SK-N-SH (cell line): Measurements from ENCODE around the gene PLTP.

ENCODE experiments used
- EZH2phosphoT487 ChIP-seq: fragments of 200-600 bp; sonication (generic); IDR thresholded peaks from 2 replicates; pipeline ENCODE4 v1.6.1; 2017; ENCODE audit warnings: low read depth, mixed run types, mild to moderate bottlenecking, antibody characterized with exemption, moderate library complexity, borderline replicate concordance
- POLR2AphosphoS5 ChIP-seq: IDR thresholded peaks from 2 replicates; pipeline ENCODE4 v1.6.1; 2012; ENCODE audit warnings: low read depth, low read length
- RAD21 ChIP-seq: IDR thresholded peaks from 2 replicates; pipeline ENCODE4 v1.6.1; 2012; ENCODE audit warnings: mild to moderate bottlenecking, low read length
- SMC3 ChIP-seq: IDR thresholded peaks from 2 replicates; pipeline ENCODE4 v1.6.1; 2012; ENCODE audit warnings: low read depth, low read length, improper control_type of control experiment
- TAF1 ChIP-seq: IDR thresholded peaks from 2 replicates; pipeline ENCODE4 v1.6.1; 2012; ENCODE audit warnings: low read depth, mild to moderate bottlenecking, low read length, moderate library complexity, borderline replicate concordance
- TEAD4 ChIP-seq: IDR thresholded peaks from 2 replicates; pipeline ENCODE4 v1.4.0; 2012; ENCODE audit warnings: mild to moderate bottlenecking, borderline replicate concordance; ENCODE audit not compliant: insufficient read depth
- YY1 ChIP-seq: IDR thresholded peaks from 2 replicates; pipeline ENCODE4 v1.4.0; 2012; ENCODE audit warnings: low read depth, mild to moderate bottlenecking
- TF ChIP-seq, protein P1 (sequence below): fragments of 200-600 bp; sonication (generic); IDR thresholded peaks from 2 replicates; pipeline ENCODE4 v1.6.1; 2017; ENCODE audit warnings: antibody characterized with exemption, mild to moderate bottlenecking, moderate library complexity
- TF ChIP-seq, protein P2 (sequence below): fragments of 150-350 bp; IDR thresholded peaks from 2 replicates; pipeline ENCODE4 v1.6.1; 2017; ENCODE audit warnings: antibody characterized with exemption, low read length, low read depth, borderline replicate concordance
- TF ChIP-seq, protein P3 (sequence below): IDR thresholded peaks from 2 replicates; pipeline ENCODE4 v1.4.0; 2012; ENCODE audit warnings: low read depth, borderline replicate concordance

DNA sequence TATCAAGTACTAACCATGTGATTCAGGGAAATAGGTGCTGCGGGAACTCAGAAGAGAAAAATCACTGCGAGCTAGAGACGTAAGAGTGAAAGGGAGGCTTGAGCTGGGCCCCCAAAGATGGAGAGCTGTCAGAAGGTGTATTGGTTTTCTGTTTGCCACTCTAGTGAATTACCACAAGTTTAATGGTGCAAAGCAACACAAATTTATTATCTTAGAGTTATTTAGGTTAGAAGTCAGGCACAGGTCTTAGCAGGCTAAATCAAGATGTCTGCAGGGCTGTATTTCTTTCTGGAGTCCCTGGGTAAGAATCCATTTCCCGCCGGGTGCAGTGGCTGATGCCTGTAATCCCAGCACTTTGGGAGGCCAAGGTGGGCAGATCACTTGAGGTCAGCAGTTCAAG is 52.0 kb downstream of the PLTP start:
- TF ChIP-seq TAF1 = no peak
- TF ChIP-seq TEAD4 = no peak
- TF ChIP-seq, protein P1, sequence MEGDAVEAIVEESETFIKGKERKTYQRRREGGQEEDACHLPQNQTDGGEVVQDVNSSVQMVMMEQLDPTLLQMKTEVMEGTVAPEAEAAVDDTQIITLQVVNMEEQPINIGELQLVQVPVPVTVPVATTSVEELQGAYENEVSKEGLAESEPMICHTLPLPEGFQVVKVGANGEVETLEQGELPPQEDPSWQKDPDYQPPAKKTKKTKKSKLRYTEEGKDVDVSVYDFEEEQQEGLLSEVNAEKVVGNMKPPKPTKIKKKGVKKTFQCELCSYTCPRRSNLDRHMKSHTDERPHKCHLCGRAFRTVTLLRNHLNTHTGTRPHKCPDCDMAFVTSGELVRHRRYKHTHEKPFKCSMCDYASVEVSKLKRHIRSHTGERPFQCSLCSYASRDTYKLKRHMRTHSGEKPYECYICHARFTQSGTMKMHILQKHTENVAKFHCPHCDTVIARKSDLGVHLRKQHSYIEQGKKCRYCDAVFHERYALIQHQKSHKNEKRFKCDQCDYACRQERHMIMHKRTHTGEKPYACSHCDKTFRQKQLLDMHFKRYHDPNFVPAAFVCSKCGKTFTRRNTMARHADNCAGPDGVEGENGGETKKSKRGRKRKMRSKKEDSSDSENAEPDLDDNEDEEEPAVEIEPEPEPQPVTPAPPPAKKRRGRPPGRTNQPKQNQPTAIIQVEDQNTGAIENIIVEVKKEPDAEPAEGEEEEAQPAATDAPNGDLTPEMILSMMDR = no peak
- TF ChIP-seq POLR2AphosphoS5 = no peak
- no peak for TF ChIP-seq RAD21
- no peak for TF ChIP-seq EZH2phosphoT487
- no peak for TF ChIP-seq YY1
- TF ChIP-seq, protein P2, sequence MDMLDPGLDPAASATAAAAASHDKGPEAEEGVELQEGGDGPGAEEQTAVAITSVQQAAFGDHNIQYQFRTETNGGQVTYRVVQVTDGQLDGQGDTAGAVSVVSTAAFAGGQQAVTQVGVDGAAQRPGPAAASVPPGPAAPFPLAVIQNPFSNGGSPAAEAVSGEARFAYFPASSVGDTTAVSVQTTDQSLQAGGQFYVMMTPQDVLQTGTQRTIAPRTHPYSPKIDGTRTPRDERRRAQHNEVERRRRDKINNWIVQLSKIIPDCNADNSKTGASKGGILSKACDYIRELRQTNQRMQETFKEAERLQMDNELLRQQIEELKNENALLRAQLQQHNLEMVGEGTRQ = no peak
- TF ChIP-seq, protein P3, sequence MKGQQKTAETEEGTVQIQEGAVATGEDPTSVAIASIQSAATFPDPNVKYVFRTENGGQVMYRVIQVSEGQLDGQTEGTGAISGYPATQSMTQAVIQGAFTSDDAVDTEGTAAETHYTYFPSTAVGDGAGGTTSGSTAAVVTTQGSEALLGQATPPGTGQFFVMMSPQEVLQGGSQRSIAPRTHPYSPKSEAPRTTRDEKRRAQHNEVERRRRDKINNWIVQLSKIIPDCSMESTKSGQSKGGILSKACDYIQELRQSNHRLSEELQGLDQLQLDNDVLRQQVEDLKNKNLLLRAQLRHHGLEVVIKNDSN = no peak
- TF ChIP-seq SMC3 = no peak
